HG02840 (cell line): ENCODE data around the gene NR4A3.
A peak's percentile ranks its signal among the peaks of the same experiment; 100 is the strongest.
"Not testable (repeated sequence)": the region's sequence is repeated elsewhere in the genome, so short reads cannot be mapped to it uniquely, and the experiment has no call there.

Experiments used
- ATAC-seq: cut with Tn5 transposase; IDR thresholded peaks from one replicate; pipeline ENCODE4 v1.9.1; 2021; ENCODE audit warnings: mild to moderate bottlenecking, moderate library complexity, moderate number of reproducible peaks; ENCODE audit not compliant: unreplicated experiment, low FRiP score

The NR4A3 gene

DNA sequence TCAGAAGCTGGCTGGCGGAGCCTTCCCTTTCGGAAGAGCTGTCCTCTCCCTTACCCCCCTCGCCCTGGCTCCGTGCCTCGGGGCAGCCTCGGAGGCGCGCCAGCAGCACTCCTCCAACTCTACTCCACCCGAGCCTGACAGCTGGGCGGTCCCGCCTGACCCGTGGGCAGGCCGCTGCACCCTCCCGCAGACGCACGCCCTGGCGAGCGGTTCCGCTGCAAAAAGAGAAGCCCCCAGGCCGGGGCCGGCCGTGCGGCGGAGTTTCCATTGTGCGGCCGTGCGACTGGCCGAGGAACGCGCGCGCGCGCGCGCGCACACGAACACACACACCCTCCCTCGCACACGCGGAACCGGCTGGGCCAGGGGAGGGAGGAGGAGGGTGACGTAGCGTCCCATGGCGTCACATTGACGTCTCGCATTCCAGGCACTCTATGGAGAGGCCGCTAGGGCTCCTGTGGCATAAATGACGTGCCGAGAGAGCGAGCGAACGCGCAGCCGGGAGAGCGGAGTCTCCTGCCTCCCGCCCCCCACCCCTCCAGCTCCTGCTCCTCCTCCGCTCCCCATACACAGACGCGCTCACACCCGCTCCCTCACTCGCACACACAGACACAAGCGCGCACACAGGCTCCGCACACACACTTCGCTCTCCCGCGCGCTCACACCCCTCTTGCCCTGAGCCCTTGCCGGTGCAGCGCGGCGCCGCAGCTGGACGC, at the start of gene NR4A3:
Gene NR4A3 (plus strand): TSS at position 490 of the 713 bp plus-strand sequence. CDS start 6,158 bp downstream, outside the sequence.
- peak; percentile 28 for ATAC-seq

DNA sequence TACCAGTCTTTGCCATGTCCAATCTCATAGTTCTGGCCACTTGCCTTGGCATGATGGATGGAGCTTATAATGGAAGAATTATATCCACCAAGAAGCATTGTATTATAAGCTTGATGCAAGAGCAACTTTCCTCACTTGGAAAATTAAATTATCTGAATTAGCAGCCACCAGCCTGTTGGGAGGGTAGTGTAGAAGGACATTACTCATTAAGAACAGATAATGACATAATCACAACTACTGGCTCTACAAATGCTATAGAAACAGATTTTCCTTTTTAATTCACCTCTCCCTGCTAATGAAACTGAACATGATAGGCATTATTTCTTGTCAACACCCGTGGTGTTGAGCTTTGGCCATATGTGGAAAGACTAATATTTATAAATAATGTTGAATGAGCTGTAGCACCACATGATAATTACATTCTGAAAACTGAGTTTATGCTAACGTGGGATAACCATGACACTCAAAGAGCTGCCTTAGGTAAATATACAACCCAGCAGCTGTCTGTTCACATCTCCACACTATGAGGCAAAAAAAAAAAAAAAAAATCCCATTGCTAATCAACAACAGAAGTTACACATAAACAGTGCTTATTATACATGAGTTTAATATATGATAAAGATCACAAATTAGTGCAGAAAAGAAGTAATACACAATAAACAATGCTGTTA, 48.1 kb upstream of the NR4A3 start:
- ATAC-seq: no peak

DNA sequence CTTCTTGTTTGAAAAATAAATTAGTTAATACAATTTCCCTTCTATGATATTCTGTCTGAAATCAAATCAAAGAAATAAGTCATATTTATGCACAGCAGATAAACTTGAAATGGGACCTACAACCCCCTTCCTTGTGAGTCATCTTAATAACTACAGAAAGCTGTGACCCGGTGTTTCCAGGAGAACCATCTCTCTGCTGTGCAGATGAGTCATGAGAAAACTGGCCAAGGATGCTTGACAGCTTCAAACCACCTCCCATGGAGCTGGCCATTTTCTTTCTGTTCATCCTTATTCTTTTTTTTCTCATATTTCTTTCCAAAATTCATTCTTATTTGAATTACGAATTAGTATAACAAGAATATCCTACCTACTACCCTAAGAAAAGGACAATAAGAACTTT, 43.4 kb upstream of the NR4A3 start:
- ATAC-seq: no peak

DNA sequence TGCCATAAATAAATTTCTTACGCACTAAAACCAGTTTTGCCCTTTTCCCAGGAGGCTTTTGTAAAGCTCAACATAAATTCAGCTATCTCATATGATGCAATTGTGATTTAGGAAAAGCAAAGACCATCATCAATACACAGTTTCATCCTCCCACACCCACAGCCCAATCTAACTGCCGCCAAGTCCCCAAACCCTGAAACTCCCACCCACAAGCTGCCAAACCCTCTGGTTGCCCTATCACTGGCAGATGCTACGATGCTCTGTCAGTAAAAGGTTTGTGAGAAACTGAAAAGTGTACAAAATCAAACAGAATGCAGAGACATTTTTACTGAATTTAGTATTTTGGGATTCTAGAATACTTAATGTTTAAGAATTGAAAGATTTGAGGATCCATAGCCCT, 42.8 kb upstream of the NR4A3 start:
- ATAC-seq: no peak

DNA sequence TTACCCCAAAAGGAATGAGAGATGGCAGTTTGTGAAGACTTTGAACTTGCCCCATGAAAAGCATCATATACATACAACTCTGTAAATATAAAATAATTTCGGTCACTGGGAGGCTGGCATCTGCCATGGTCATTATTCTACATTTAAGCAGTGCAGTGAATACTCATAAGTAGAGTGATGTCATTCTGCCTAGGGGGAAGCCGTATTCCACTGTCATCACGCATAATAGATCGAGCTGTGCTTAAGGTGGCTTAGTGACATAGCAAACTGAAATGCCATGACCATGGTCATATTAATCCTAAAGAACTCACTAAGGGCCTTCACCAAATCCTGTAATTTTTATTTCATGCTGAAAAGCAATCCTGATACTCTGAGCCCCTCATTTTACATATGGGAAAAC, 42.4 kb upstream of the NR4A3 start:
- ATAC-seq: no peak

DNA sequence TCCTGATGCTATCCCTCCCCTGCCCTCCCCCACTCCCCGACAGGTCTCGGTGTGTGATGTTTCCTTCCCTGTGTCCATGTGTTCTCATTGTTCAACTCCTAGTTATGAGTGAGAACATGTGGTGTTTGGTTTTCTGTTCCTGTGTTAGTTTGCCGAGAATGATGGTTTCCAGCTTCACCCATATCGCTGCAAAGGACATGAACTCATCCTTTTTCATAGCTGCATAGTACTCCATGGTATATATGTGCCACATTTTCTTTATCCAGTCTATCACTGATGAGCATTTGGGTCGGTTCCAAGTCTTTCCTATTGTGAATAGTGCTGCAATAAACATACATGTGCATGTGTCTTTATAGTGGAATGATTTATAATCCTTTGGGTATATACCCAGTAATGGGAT, 39.3 kb upstream of the NR4A3 start:
- not testable (repeated sequence) for ATAC-seq

DNA sequence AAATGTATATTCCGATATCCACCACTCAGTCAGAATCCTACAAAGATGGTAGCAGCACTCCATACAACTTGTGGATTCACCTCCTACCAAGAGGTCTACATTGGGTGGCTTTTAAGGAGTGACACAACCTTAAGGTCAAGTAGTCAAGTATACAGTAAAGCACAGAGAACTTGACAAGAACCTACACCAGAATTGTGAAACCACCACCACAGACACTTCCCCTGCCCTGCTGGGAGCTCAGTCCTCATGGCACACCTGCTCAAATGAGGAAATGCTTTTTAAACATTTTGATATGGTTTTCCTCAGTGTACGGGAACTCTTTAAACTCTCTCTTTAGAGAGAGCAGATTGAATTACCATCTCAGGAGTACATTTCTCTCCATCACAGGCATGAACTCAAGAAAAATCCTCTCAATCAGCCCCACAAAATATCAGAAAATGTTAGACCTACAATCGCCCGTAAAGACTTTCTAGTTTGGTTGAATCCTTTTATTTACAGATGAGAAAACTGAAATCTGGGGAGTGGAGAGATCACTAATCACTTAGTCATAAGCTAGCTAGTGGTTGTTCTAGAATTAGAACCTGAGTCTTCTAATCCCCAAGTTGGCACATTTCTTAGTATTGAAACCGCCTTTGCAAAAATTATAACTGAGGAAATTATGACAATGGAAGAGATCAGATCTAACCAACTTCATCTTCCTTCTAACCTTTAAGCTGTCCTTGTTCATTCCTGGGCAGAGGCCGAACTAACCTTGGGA, 38.5 kb upstream of the NR4A3 start:
- no peak for ATAC-seq

DNA sequence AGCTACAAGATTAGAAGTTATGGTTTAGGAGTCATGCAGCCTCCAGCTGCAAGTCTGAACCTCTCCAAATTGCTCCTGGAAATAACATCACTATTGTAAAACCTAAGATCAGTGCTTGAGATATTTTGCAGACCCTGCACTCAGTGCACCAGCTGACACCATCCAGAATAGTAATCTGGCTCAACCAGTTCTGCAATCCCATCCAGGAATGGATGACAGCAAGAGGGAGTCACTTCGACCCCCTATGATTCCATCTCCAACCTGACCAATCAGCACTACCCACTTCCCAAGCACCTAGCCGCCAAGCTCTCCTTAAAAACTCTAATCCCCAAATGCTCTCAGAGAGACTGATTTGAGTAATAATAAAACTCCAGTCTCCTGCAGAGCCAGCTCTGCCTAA, 37.9 kb upstream of the NR4A3 start:
- no peak for ATAC-seq

DNA sequence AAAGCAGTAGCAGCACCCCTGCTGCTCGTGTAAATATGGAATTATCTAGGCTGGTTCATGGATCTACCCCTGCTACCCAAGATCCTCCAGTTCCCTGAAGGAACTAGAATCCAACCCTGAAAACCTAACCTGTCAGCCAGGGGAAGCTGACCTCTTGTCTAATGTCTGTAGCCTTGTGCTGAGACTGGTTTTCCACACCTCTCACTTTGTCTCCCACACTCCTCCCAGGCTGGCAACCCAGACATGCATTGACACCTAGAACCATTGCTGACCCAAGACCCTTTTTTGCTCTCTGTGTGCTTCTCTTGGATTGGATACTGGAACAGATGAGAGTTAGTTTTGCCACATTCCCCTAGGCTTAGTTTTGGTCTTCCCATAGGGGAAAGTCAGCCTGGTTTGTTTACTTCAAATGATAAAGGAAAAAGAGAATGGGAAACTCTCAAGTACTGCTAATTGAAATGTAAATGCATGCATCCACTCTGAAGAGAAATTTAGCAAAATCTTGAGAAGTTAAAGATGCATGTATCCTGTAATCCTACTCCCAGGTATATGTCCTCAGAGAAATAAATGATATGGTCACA, 36.6 kb upstream of the NR4A3 start:
- no peak for ATAC-seq

DNA sequence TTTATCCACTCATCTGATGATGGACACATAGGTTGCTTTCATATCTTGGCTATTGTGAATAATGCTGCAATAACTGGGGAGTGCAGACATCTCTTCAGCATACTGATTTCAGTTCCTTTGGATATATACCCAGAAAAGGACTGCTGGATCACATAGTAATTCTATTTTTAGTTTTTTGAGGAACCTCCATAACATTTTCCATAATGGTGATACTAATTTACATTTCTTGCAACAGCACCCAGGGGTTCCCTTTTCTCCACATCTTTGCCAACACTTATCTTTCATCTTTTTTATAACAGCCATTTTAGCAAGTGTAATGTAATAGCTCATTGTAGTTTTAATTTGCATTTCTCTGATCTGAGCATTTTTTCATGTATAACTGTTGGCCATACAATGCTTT, 34.1 kb upstream of the NR4A3 start:
- ATAC-seq: no peak

DNA sequence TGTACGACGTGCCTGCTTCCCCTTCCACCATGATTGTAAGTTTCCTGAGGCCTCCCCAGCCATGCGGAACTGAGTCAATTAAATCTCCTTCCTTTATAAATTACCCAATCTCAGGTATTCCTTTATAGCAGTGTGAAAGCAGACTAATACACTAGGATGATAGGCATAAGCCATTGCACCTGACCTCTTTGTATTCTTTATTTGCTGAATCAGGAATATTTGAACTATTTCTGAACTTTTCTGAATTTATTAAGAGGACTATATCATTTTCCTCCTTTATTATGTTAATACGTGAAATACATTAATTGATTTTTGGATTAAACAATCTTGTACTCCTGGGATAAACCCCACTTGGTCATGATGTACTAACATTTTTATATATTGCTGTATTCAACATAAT, 28.2 kb upstream of the NR4A3 start:
- ATAC-seq: no peak

DNA sequence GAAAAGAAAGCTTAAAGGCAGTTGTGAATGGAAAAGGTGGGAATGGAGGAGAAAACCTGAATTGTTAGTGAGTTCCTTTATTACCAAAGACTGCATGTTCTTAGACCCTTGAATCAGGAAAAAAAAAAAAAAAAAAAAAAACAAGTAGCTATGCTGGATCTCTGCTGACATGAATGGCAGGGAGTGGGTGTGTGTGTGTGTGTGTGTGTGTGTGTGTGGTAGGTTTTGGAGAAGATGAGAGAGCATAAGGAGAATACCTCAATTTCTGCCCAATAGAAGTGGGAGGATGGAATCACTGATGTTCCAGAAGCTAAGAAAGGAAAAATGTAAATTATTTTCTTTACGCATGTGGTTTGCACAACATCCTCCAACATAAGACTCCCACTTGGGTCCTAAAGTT, 25.5 kb upstream of the NR4A3 start:
- no peak for ATAC-seq

DNA sequence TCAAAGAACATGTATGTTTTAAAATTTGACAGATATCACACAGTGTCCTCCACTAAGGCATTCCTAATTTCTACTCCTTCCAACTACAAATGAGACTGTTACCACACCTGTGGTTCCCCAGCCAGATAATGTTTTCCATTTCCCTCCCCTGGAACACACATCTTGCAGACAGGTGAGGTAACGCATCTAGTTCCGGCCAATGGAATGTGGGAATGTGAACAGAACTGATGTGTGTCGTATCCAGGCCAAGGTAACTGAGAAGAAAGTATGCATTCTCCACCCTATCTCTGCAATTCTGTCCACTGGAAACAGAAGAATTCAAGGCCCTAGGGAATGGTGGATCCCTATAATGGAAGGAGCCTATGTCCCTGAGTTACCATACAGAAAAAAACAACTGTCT, 19.9 kb upstream of the NR4A3 start:
- ATAC-seq: no peak

DNA sequence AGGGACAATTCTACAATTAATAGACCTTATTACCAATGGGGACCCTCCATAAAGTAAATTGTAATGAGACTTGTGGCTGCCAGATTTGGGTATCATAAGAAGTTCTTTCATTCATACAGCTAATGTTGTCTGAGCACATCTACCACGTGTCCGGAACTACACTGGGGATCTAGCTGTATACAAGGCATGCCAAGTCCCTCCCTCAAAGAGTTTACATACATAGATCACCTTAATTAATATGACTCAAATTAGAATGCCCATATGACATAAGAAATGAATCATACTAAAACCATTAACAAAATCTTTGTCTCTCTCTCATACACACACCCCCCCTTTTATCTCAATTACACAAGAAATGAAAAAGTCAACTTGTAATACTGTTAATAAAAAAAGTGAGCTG, 18.0 kb upstream of the NR4A3 start:
- no peak for ATAC-seq

DNA sequence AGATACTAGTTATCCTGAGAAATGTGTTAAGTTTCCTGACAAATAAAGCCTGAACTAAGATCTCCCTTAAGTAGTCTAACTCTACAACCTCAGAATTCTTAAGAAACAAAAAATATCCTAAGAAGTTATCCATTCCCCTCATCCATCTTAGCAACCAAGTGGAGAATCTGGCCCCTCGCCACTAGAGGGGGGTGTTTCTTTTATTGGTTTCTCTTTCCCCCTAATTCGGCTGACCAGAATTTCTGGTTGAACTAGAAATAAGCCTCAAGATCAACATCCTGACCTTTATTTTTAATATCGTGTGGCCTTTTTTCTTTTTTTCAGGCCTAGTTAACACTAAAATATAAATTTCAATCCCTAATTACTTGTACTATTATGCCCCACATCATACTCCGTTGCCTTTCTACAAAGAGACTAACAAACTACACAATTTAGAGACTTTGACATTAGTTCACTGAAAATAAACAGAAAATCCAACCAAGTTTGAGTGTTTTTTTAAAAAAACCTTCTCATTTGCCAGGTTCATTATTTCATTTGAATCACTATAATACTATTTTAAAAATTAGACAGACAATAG, 14.3 kb upstream of the NR4A3 start:
- ATAC-seq: no peak

DNA sequence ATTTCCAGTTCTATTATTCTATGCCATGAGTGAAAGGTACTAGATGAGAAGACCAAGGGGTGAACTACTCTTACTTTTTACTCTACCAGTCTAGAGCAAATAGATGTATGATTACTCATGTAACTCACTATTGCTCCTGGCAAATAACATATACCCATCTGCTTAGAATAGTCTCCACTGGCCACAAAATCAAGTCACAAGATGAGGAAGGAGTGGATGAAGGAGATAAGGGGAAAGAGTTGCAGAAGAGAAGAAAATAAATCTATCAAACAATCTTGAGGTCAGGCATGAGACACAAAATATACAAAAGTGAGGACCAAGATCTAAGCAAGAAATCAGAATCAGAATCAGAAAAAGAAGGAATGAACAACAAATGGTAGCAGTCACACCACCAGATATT, 13.7 kb upstream of the NR4A3 start:
- ATAC-seq: no peak

DNA sequence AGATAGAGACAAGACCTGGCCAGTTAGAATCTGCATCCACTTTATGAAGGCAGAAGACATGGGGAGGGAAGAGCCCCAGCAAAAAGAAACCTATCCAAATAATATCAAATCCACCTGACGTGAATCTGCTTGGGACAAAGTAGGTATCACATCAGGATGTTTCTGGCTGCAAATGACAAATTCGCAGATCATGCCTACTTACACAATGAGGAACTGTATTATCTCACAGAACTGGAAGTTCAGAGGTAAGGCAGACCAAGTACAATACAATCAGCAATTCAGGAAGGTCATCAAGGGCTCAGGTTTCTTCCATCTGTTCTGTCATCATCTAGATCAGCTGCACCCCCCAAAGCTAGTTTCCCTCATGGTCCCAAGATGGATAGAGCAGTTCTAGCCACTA, 13.2 kb upstream of the NR4A3 start:
- ATAC-seq: no peak

DNA sequence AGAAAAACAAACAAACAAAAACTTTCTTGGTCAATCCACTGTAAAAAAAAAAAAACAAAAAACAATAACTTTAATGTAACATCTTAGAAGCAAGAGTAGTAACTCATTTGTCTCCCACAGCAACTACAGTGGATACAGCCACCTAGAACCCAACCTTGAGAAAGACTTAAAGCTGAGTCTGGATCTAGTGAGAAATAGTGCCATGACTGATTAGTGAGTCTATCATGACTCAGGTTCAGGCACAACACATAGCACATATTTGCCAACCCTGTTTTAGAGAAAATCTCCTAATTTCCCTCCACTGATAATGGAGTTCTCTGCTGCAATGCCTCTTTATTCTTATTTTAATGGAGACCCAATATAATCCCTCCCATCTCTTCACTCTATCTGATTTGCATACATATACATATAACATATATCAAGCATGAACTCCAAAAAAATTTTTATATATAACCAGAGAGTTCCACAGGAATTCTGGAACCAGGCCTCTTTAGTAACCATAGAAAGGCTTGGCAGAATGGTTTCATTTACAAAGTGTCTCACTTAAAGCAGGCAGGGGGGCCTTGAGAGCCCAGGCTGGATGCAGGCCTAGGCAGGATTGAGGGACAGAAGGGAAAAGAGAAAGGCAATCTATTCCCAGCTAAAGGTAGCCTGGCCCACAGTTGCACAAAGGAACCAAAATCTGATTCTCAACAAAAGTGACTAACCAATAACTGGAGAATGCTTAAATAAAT, 11.9 kb upstream of the NR4A3 start:
- no peak for ATAC-seq

DNA sequence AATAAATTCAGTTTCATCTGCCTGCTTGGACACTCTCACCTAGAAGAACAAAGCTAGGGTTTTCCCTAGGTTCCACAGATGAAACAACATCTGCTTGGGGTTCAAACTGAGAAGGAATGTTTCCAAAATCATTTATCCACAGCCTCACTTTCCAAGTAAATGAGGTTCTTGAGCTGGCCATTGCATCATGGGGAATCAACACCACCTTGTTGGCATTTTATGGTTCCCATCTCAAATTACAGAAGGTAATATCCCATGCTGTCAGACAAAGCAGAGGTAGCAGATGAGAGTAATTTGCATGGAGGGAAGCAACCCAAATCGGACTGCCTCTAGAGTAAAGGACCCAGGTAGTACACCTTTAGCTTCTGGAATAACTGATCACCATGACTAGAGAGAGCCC, 10.5 kb upstream of the NR4A3 start:
- ATAC-seq: no peak
